Measurements from ENCODE around the gene ZFAND2A.
A peak's percentile ranks its signal among the peaks of the same experiment; 100 is the strongest.
"Not testable (repeated sequence)": the region's sequence is repeated elsewhere in the genome, so short reads cannot be mapped to it uniquely, and the experiment has no call there.

ZFAND2A gene

DNA sequence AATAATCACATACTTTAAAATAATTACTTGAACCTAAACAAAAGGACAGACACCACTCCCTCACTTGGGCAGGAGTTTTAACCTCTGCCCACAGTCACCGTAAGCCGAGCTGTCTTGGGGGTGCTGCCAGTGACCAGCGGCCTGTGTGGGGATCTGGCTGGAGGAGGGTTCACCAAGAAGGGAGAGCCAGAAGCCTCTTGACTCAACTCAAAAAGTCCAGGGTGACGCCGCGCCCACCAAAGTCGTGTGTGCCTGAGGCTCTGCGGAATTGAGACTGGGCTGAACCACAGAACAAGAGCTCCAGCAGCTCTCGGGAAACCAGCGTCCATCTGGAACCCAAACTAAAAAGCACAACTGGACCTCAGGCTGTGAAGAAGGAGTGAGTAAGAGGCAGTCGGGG, 35.8 kb downstream of the ZFAND2A start:
- no peak for DNase-seq (ENCODE audit: low read depth in 2 of 2)

DNA sequence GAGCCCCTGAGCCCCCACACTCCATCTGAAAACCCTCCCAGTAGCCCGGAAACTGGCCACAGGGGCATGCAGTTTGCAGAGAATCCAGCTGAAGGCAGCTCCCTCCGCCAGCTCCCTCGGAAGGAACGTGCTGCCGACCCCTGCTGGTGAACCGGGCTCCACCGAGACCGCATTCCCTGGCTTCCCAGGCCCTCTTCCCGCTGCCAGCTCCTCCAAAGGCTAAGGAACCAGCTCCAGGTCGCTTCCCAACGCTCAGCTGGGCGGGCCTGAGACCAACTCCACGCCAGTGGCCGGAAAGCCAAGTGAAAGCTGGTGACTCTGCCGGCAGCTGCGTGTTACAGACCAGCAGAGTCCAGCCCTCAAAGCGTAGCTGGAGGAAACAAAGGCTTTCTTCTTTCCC, 36.3 kb downstream of the ZFAND2A start:
- DNase-seq (ENCODE audit: low read depth in 2 of 2) = no peak

DNA sequence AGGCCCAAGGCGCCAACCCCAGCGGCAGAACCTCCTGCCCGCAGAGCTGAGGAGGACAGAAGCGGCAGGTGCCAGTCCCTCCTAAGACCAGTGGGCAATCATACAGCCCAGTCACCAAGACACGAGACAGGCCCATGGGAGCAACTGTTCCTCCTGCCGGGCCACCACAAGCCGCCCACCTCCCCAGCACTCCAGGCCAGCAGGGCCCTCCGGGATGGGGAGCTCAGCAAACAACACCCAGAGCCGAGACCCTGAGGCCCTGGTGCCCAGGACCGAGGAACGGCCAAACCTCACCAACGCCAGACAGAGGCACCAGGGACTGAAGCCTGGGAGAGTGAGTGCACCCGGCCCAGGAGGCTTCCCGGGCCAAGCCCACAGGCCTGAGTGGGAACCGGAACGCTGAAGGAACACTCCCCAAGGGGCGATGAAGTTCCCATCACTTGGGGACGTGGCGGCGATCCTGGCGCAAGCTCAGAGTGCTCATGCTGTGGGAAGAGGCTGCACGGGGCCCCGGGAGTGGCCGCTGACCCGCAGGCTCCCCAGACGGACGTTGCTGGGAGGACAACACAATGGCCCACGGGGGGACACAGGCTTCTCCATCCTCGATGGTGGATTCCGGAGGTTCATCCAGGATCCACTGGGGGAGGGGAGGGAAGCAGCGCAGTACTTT, 37.0 kb downstream of the ZFAND2A start:
- DNase-seq (ENCODE audit: low read depth in 2 of 2) = no peak

DNA sequence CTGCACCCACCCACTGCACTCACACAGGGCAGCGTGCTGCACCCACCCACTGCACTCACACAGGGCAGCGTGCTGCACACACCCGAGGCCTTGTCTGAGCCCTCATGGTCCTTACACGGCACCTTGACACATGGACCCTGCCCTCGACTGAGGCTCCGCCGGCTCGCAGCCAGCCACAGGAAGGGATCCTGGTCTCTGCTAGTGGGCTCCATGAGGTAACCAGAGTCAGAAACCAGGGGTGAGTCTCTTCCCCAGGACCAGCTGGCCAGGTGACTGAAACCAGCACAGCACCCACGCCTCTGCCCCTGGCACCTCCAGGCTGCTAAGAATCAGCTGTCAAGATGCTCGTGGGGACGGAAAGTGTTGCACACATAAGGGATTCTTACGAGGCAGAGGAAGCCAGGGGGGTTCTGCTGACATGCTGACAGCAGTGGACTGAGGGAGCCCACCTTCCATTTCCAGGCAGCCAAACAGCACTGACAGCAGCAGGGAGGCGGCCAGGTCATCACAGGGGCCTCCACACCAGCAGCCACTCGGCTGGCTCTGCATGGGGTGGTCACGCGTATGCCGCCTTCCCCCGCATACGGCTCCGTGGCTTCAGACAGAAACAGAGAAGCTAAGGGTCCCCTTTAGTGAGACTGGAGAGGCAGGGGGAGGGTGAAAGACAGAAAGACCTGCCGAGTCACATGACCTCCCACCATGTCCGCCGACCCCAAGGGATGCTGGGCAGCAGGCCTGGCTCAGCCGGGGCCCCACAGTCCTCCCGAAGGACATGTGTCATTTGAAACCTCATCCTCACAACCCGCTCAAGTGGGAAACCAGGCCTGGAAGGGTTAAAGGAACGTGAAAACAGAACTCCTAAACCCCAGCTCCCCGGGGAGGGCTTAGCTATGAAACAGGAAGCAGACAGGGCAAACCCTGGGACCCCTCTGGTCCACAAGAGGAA, 37.8 kb downstream of the ZFAND2A start:
- DNase-seq (ENCODE audit: low read depth in 2 of 2) = no peak

DNA sequence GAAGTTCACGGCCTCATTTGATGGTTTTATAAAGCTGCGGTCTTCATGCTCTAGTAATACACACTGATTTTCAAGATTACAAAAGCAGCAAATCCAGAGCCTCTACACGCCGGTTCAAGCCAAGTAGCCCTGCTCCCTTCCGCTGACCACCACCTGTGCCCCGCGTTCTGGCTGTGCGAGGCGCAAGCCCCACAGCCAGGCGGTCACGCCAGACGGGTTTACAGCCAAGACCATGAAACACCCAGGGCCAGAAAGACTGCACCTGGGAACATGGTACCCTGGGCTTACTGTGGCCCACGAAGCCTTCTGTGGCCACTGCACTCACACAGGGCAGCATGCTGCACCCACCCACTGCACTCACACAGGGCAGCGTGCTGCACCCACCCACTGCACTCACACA, 38.5 kb downstream of the ZFAND2A start:
- no peak for DNase-seq (ENCODE audit: low read depth in 2 of 2)

DNA sequence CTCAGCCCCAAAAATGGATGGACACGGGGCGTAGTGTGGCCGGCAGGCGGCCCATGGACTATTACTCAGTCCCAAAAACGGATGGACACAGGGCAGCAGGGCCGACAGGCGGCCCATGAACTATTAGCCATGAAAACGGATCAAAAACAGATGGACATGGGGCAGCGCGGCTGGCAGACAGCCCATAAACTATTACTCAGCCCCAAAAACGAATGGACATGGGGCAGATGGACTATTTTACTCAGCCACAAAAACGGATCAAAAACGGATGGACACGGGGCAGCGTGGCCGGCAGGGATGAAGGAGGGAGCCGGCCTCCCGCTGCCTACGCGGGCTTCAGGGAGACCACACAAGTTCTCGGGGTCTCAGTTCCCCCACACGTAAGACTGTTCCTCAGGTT, 39.2 kb downstream of the ZFAND2A start:
- DNase-seq (ENCODE audit: low read depth in 2 of 2) = no peak

DNA sequence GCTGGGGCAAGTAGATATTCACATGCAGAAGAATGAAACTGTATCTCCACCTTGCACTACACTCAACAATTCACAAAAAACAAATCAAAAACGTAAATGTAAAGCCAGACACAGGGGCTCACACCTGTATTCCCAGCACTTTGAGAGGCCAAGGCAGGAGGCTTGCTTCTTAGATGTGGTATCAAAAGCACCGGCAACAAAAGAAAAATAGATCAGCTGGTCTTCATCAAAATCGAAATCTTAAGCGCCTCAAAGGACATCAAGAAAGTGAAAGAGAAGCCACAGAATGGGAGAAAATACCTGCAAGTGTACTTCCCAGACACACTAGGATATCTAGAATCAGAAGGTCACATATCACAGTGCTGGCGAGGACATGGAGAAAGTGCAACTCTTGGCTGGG, 40.8 kb downstream of the ZFAND2A start:
- no peak for DNase-seq (ENCODE audit: low read depth in 2 of 2)

DNA sequence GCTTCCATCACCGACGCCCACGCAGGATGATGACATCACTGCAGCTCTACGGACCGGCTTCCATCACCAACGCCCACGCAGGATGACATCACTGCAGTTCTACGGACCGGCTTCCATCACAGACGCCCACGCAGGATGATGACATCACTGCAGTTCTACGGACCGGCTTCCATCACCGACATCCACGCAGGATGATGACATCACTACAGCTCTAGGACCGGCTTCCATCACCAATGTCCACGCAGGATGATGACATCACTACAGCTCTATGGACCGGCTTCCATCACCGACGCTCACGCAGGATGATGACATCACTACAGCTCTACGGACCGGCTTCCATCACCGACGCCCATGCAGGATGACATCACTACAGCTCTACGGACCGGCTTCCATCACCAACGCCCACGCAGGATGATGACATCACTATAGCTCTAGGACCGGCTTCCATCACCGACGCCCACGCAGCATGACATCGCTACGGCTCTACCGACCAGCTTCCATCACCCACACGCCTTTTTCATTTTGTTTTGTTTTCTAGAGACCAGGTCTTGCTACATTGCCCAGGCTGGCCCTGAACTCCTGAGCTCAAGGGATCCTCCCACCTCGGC, 42.6 kb downstream of the ZFAND2A start:
- DNase-seq (ENCODE audit: low read depth in 2 of 2) = no peak

DNA sequence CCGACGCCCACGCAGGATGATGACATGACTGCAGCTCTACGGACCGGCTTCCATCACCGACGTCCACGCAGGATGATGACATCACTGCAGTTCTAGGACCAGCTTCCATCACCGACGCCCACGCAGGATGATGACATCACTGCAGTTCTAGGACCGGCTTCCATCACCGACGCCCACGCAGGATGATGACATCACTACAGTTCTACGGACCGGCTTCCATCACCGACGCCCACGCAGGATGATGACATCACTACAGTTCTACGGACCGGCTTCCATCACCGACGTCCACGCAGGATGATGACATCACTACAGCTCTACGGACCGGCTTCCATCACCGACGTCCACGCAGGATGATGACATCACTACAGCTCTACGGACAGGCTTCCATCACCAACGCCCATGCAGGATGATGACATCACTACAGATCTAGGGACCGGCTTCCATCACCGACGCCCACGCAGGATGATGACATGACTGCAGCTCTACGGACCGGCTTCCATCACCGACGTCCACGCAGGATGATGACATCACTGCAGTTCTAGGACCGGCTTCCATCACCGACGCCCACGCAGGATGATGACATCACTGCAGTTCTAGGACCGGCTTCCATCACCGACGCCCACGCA, 43.5 kb downstream of the ZFAND2A start:
- DNase-seq (ENCODE audit: low read depth in 2 of 2) = not testable (repeated sequence)

DNA sequence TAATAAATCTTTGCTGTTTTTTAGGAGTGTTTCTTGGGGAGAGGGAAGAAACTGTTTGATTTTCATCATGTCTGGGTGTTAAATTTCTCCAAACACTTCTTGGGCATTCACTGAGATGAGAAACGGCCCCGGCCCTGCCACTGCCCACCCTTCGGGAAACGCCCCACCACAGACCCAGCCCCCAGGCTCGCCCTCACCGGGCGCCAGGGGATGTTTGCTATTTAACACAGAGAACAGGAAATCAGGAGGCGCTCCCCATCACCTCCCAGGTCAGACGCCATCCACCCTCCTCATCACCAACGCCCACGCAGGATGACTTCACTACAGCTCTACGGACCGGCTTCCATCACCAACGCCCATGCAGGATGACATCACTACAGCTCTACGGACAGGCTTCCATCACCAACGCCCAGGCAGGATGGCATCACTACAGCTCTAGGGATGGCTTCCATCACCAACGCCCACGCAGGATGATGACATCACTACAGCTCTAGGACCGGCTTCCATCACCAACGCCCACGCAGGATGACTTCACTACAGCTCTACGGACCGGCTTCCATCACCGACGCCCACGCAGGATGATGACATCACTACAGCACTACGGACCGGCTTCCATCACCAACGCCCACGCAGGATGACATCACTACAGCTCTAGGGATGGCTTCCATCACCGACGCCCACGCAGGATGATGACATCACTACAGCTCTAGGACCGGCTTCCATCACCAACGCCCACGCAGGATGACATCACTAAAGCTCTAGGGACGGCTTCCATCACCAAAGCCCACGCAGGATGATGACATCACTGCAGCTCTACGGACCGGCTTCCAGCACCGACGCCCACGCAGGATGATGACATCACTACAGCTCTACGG, 44.6 kb downstream of the ZFAND2A start:
- DNase-seq (ENCODE audit: low read depth in 2 of 2) = peak in 1 of 2 donors; percentile 7

DNA sequence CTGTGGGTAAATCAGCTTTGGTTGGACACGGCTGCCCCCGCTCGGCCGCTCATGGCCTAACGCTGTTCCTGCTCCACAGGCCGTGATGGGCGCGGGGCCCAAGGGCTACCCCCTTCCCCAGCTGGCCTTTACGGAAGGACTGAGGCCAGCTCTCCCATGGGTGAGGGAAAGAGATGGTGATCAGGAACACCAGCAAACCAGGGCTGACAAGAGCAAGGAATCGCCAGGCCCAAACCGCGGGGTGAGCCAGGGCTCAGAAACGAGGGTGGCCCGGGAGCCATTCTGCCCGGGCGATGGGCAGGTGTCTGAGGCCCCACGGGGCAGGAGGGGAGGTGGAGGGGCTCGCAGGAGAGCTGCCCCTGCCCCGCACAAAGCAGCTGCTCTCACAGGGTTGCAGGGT, 45.5 kb downstream of the ZFAND2A start:
- DNase-seq (ENCODE audit: low read depth in 2 of 2) = no peak

DNA sequence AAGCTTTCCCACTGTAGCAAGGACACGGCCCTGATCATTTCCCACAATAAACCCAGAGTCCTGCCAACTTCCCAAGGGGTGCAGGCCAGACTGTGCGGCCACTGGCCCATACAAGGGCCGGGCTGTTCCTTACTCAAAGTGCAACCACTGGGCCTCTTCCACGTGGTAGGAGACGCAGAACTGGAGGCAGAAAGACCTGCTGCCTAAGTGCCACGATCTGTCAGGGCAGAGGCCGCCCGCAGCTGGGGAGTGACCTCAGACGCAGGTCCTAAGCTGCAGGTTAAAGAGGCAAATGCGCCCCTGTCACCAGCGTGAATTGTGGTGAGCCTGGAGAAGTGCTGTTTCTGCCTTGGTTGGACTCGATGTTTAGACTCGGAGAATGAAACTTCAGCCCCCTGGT, 45.9 kb downstream of the ZFAND2A start:
- no peak for DNase-seq (ENCODE audit: low read depth in 2 of 2)

DNA sequence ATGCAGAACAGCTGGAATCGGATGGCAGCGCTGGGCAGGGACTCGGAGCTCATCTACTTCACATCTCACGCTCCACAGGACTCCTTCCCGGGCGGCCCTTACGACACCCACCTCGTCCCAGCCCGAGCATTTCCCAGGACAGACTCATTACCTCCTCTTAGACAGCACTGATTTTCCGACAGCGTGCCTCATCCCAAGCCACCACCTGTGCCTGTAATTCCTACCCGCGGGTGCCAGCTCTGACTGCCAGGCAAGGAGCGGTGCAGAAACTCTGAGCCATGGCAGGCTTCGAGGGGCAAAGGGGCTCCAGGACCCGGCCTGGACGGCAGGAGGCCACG, 46.5 kb downstream of the ZFAND2A start:
- DNase-seq (ENCODE audit: low read depth in 2 of 2) = no peak

DNA sequence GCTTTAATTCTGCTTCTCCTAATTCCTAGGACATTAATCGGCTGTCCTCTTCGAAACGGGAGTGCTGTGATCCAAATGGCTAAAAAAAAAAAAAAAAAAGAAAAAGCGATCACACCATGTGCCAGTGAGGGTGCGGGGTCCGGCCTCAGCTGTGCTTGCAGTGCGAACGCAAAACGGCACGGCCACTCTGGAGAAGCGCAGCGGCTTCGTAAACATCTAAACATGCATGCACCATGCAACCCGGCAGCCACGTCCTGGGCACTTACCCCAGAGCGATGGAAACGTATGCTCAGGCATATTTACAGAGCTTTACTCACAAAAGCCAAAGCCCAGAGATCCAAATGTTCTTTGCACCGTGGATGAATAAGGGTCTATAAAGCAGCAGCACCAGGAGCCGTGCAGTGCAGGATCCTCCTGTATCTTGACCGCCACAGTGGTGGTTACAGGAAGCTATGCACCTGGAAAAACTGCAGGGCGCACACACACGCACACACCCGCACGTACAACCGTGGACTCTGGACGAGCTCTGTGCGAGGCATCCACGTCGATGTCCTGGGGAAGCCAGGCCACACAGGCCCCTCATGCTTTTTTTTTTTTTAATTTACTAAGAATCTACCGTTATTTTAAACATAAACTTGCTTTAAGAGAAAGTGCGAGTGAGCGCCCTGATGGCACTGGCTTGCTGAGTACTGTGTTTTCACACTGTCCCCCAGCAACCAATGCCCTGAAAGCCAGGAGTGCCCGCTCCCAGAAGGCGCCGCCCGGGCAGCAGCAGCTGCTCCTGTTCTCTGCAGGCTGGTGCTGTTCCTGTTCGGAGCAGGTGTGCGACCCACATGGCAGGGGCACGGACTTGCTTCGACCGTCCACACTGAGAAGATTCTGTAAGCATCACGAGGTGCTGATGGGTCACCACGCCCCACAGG, 47.1 kb downstream of the ZFAND2A start:
- no peak for DNase-seq (ENCODE audit: low read depth in 2 of 2)

DNA sequence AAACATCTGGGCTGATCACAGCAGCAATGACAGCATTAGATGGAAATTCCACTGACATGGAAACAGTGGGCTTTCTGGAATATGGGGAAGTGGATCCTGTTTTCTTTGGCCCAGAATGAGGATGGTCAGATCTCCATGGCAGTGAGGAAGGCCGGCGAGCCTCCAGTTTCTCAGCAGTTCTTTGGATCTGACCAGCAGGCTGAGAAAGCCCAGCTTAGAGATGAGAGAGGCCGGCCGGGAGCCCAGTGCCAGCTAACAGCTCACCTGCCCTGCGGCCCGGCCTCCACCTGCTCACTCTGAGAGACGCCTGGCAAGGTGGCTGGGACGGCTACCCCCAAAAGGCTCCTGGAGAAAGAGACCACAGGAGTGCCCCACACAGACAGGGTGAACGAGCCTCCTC, 47.9 kb downstream of the ZFAND2A start:
- DNase-seq (ENCODE audit: low read depth in 2 of 2) = no peak

DNA sequence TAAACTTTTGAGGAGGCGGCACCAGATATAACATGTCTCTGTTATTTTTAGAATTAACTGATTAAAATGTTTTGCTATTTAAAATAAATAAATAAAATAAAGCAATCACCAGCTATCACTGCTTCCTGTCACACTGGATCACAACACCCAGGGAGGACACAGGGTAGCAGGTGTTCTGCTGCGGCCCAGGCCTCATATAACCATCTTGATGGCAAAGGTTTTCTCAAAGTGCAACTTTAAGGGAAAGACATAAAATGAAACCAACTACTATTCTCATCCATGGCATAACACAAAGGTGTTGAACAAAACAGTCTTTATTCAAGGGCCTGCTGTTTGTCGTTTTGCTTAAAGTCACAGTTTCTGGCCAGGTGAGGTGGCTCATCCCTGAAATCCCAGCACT, 48.8 kb downstream of the ZFAND2A start:
- no peak for DNase-seq (ENCODE audit: low read depth in 2 of 2)

DNA sequence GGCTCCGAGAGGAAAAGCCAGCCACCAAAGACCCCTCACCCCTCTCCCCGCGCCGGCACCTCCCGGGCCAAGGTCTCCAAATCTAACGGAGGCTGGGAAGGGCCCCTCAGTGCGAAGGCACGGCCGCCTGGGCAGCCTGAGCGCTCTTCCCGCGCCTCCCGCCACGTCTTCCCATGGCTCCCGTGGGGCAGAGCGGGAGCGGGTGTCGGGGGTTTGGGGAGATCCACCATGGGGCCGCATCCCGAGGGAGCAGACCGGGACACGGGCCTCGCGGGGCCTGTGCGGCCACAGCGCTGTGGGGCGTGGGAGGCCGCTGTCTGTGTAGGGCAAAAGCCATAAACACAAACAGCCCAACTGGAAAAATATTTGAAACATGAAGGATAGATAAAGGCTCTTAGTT, 49.6 kb downstream of the ZFAND2A start:
- DNase-seq (ENCODE audit: low read depth in 2 of 2) = no peak

DNA sequence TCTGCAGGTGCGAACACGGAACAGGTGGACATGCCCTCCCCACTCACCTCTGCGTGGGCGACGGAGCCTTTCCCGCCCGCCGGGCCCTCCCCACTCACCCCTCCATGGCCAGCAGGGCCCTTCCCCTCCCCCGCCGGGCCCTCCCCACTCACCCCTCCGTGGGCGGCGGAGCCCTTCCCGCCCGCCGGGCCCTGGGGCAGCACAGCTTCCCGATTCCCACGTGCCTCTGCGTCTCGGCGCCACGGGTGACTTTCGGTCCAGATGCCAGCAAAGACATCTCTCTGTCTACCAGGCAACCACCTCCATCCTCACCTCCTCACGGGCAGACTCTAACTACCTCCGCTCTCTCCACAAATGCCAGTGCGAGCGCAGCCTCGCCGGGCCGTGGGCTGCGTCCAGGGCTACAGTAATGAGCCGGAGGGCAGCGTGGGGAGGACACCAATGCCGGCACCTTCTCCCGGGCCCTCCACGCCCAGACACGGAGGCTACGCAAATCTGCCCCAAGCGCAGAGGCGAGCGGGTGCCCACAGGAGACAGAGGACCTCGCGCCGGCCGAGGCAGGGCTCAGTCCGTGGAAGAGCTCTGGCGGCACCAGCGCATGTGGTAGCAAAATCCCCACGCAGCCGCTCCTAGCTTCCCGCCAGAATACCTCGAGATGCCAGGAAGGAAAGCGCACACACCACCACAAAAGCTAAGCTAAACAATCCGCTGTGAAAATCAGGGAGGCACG, 50.2 kb downstream of the ZFAND2A start:
- DNase-seq (ENCODE audit: low read depth in 2 of 2) = no peak

DNA sequence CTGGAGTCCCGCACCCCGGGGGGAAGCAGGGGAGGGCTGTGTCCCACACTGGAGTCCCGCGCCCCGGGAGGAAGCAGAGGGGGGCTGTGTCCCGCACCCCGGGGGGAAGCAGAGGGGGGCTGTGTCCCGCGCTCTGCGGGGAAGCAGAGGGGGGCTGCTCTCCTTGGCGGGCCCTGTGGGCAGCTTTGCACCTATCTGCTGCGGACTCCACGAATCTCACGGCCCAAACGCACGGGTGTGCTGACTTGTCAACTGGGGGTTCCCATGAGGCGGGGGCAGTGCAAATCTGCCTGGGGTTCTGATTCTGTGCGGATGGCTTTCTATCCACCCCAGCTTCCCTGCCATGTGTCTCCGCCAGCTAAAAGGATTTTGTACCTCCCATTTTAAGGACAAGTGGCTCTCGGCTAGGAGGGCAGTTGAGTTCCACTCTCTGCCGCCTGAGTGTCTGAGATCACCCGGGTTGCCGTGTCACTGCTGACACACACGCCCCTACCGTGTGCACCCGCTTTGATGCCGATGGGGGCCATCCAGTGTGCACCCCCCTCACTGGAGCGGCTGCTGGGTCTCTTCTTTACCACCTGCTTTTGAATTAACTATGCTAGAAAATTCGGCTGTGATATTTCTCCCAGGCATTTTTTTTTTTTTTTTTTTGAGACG, 51.6 kb downstream of the ZFAND2A start:
- DNase-seq (ENCODE audit: low read depth in 2 of 2) = no peak
